ENCODE results near the gene SHLD1.

Gene SHLD1

DNA sequence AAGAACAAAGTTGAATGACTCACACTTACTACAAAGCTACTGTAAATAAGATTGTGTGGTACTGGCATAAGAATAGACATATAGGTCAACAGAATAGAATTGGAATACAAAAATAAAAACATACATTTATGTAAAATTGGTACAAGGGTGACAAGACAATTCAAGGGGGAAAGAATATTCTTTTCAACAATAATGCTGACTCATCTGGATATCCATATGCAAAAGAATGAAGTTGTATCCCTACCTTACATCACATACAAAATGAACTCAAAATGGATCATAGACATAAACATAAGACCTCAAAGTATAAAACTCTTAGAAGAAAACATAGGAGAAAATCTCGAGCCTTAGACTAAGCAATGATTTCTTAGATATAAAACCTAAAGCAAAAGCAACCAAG, 149.2 kb downstream of the SHLD1 start:
- Histone ChIP-seq H3K4me1 (ENCODE audit: control insufficient read depth, insufficient read depth, low read length) (no peaks in the 10 kb centered on the region), H3K9me3 (ENCODE audit: control insufficient read depth, low read length) (no peaks in the 10 kb centered on the region), H3K27me3 (ENCODE audit: control insufficient read depth, insufficient read depth, low read length) (no peaks in the 10 kb centered on the region), H3K4me3 (ENCODE audit: low read length) (no peak overlapping the region), H3K36me3 (ENCODE audit: control insufficient read depth, insufficient read depth, low read length) (no peaks in the 10 kb centered on the region), H3K9ac (ENCODE audit: low read length) (no peak overlapping the region)

DNA sequence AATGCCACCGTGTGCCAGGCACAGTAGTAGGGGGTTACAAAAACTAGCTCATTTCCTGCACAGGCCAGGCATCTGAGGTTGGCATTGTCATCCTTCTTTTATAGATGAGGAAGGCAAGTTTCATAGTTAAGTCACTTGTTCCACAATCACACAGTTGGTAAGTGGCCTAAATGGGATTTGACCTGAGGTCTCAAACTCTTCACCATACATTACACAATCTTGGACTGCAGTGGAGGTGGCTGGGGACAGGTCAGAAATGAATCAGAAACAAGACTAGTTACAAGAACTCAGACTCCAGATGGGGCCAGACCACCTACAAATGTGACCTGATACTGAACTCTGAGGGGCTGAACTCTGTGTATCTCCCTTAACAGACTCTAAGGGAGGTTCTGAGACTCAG, 150.7 kb downstream of the SHLD1 start:
- Histone ChIP-seq H3K4me3 (ENCODE audit: low read length) (no peak overlapping the region), H3K9me3 (ENCODE audit: control insufficient read depth, low read length) (no peaks in the 10 kb centered on the region), H3K36me3 (ENCODE audit: control insufficient read depth, insufficient read depth, low read length) (no peaks in the 10 kb centered on the region), H3K27me3 (ENCODE audit: control insufficient read depth, insufficient read depth, low read length) (no peaks in the 10 kb centered on the region), H3K9ac (ENCODE audit: low read length) (no peak overlapping the region), H3K4me1 (ENCODE audit: control insufficient read depth, insufficient read depth, low read length) (no peaks in the 10 kb centered on the region)

DNA sequence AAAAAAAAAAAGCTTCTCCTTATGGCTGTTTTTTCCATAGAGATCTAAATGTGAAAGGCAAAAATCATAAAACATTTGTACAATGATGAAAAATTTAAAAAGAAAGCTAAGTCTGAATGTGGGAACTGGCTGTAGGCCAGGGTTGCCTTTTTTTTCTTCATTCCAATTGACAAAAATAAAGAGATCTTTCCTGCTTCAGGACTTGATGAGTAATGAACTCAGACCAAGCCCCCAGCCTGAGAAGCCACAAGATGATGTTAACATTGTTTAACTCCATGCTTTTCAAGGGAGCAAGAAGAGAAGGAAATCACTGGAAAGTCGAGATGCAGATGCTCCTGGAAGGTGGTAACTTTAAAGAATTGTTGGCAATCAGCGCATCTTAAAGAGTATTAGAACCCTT, 158.8 kb downstream of the SHLD1 start:
- Histone ChIP-seq H3K9ac (ENCODE audit: low read length) (no peak overlapping the region), H3K27me3 (ENCODE audit: control insufficient read depth, insufficient read depth, low read length) (peaks cover 11% of the 10 kb centered on the region), H3K4me1 (ENCODE audit: control insufficient read depth, insufficient read depth, low read length) (no peaks in the 10 kb centered on the region), H3K36me3 (ENCODE audit: control insufficient read depth, insufficient read depth, low read length) (no peaks in the 10 kb centered on the region), H3K9me3 (ENCODE audit: control insufficient read depth, low read length) (no peaks in the 10 kb centered on the region), H3K4me3 (ENCODE audit: low read length) (no peak overlapping the region)

DNA sequence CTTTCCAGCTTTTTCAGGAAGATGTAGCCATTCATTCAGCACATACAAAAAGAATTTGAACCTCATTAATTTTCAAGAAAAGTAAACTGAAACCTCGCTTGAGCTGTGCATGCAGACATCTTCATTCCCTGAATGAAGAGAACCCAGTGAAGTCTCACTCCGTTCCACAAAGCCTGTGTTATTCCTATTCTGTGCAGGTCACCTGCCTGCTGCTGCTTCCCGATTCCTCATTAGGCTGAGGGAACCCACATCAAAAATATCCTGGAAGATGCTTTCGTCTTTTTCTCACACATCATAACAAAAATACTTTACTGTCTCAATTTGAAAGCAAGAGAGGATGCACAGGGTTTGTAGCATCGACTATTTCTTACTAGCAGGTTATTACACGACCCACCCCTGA, 160.0 kb downstream of the SHLD1 start:
- Histone ChIP-seq H3K4me1 (ENCODE audit: control insufficient read depth, insufficient read depth, low read length) (no peaks in the 10 kb centered on the region), H3K9ac (ENCODE audit: low read length) (no peak overlapping the region), H3K27me3 (ENCODE audit: control insufficient read depth, insufficient read depth, low read length) (peaks cover 11% of the 10 kb centered on the region), H3K9me3 (ENCODE audit: control insufficient read depth, low read length) (no peaks in the 10 kb centered on the region), H3K36me3 (ENCODE audit: control insufficient read depth, insufficient read depth, low read length) (no peaks in the 10 kb centered on the region), H3K4me3 (ENCODE audit: low read length) (no peak overlapping the region)

DNA sequence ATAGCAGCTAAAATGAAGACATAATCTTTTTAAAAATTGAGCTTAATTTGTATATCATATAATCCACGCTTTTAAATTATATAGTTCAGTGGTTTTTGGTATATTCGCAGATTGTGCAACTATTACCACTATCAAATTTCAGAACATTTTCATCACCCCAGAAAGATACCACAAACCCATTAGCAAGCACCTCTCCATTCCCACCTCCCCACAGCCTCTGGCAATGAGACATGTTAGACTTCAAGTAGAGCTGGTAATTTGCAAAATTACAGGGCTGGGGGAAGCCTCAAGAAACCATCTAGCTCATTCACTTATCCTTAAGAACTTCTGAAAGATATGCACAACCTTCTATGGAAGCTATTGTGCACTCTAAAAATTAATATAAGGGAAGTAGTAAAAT, 163.0 kb downstream of the SHLD1 start:
- H3K9ac ChIP-seq (ENCODE audit: low read length): no peak overlapping the region
- peaks cover 11% of the 10 kb centered on the region for H3K27me3 ChIP-seq (ENCODE audit: control insufficient read depth, insufficient read depth, low read length)
- no peaks in the 10 kb centered on the region for H3K9me3 ChIP-seq (ENCODE audit: control insufficient read depth, low read length)
- no peak overlapping the region for H3K4me3 ChIP-seq (ENCODE audit: low read length)
- no peaks in the 10 kb centered on the region for H3K36me3 ChIP-seq (ENCODE audit: control insufficient read depth, insufficient read depth, low read length)
- H3K4me1 ChIP-seq (ENCODE audit: control insufficient read depth, insufficient read depth, low read length): no peaks in the 10 kb centered on the region

All from mucosa of stomach (tissue), 1 donor.